CD4-positive, alpha-beta memory T cell (primary cell): ENCODE data around the gene SLC13A3. TPM values are rescaled to one million over a fixed set of nuclear protein-coding genes. Genes with fewer than 3 reads are reported as not detected.

ENCODE experiments used
- CTCF ChIA-PET: fragments of 350-600 bp; sonication (Branson Sonifier 250); formaldehyde crosslinking; loops from one replicate; lab custom pipeline; 2021; ENCODE audit warnings: inconsistent platforms; ENCODE audit not compliant: partially characterized antibody; lab: Charles Lee
- POLR2A ChIA-PET: fragments of 350-600 bp; sonication (Branson Sonifier 250); formaldehyde crosslinking; loops from one replicate; lab custom pipeline; 2021; ENCODE audit not compliant: partially characterized antibody; lab: Charles Lee
- DNase-seq, 5 donors: peaks; one replicate each; pipeline versions ENCODE4 v3.0.0 to v3.0.0-alpha.2; 2020 to 2022; ENCODE audit warnings: mixed read lengths in 1 of 5
- H3K27ac ChIP-seq: one replicate; pipeline ENCODE4 v1.7.0; 2013; ENCODE audit warnings: low read depth, low read length
- H3K27me3 ChIP-seq: 2 replicates; pipeline ENCODE4 v1.7.0; 2013; ENCODE audit warnings: mild to moderate bottlenecking, low read length, moderate library complexity; ENCODE audit not compliant: insufficient read depth
- H3K36me3 ChIP-seq: 2 replicates; pipeline ENCODE4 v1.7.0; 2013; ENCODE audit warnings: mild to moderate bottlenecking, low read length, moderate library complexity; ENCODE audit not compliant: insufficient read depth
- H3K4me1 ChIP-seq: 2 replicates; pipeline ENCODE4 v1.7.0; 2013; ENCODE audit warnings: mild to moderate bottlenecking, low read length, moderate library complexity; ENCODE audit not compliant: insufficient read depth
- H3K4me3 ChIP-seq, 2 donors: one replicate each; pipeline ENCODE4 v1.7.0; 2013; ENCODE audit warnings: low read length in 2 of 2, mild to moderate bottlenecking in 1 of 2
- H3K9me3 ChIP-seq, 2 donors: one replicate each; pipeline ENCODE4 v1.7.0; 2013; ENCODE audit warnings: low read length in 2 of 2, control low read depth in 1 of 2; ENCODE audit not compliant: control insufficient read depth in 1 of 2
- H3K27ac Mint-ChIP-seq, 7 donors: one replicate each; pipeline ENCODE4 v1.8.0; 2020 to 2021; ENCODE audit warnings: mixed read lengths in 7 of 7, mild to moderate bottlenecking in 6 of 7, inconsistent platforms in 3 of 7, moderate library complexity in 3 of 7
- H3K27me3 Mint-ChIP-seq, 2 donors: one replicate each; pipeline ENCODE4 v1.8.0; 2020 to 2021; ENCODE audit warnings: mixed read lengths in 2 of 2
- H3K36me3 Mint-ChIP-seq, 2 donors: one replicate each; pipeline ENCODE4 v1.8.0; 2020 to 2021; ENCODE audit warnings: mixed read lengths in 2 of 2, inconsistent platforms in 1 of 2, mild to moderate bottlenecking in 1 of 2
- H3K4me1 Mint-ChIP-seq, 4 donors: one replicate each; pipeline ENCODE4 v1.8.0; 2020 to 2021; ENCODE audit warnings: mixed read lengths in 4 of 4, mild to moderate bottlenecking in 1 of 4
- H3K4me3 Mint-ChIP-seq, 8 donors: one replicate each; pipeline ENCODE4 v1.8.0; 2020 to 2021; ENCODE audit warnings: mixed read lengths in 8 of 8, mild to moderate bottlenecking in 7 of 8, moderate library complexity in 6 of 8, inconsistent platforms in 3 of 8
- H3K9me3 Mint-ChIP-seq, 8 donors: one replicate each; pipeline ENCODE4 v1.8.0; 2020 to 2021; ENCODE audit warnings: mixed read lengths in 8 of 8, mild to moderate bottlenecking in 5 of 8, inconsistent platforms in 3 of 8, moderate library complexity in 1 of 8
- intact Hi-C: fragments of 100-400 bp; cut with micrococcal nuclease; formaldehyde crosslinking; loops from one replicate; pipeline ENCODE4 v1.15.1; 2023
- polyA plus RNA-seq, 2 donors: library from polyadenylated mRNA; unstranded; fragments of 300-500 nt; fragmentation: Illumina TruSeq; gene quantifications; one replicate each; pipeline ENCODE4 v1.2.3, GENCODE V29; 2021
- total RNA-seq, 2 experiments: library from RNA; stranded (reverse); gene quantifications; one replicate each; pipeline ENCODE4 v1.2.3, GENCODE V29; 2021

The SLC13A3 gene
- total and polyA plus RNA-seq, 4 experiments from 2014 or later, result 0.36 TPM; not detected in 3

GRCh38 chr20:46575394-46575793 lies 75.9 kb downstream of the SLC13A3 start:
- no peaks in the 10 kb centered on the region for H3K4me1 Mint-ChIP-seq
- no peaks in the 10 kb centered on the region for H3K9me3 Mint-ChIP-seq
- no peak for DNase-seq
- Histone ChIP-seq H3K27ac (no peak overlapping the region), H3K4me1 (no peaks in the 10 kb centered on the region), H3K36me3 (no peaks in the 10 kb centered on the region), H3K27me3 (no peaks in the 10 kb centered on the region), H3K4me3 (no peak overlapping the region), H3K9me3 (no peaks in the 10 kb centered on the region)
- CTCF ChIA-PET, result no interaction called here
- H3K4me3 Mint-ChIP-seq, result no peak overlapping the region
- POLR2A ChIA-PET, result no interaction called here
- no peak overlapping the region for H3K27ac Mint-ChIP-seq
- no peaks in the 10 kb centered on the region for H3K36me3 Mint-ChIP-seq
- intact Hi-C loops, result no loop called here
- H3K27me3 Mint-ChIP-seq, result peaks cover 2 to 13% of the 10 kb centered on the region in 2 donors

GRCh38 chr20:46573788-46574584 lies 77.3 kb downstream of the SLC13A3 start:
- Histone ChIP-seq H3K36me3 (no peaks in the 10 kb centered on the region), H3K4me1 (no peaks in the 10 kb centered on the region), H3K27me3 (no peaks in the 10 kb centered on the region), H3K4me3 (no peak overlapping the region), H3K27ac (no peak overlapping the region), H3K9me3 (no peaks in the 10 kb centered on the region)
- Mint-ChIP-seq H3K4me1 (no peaks in the 10 kb centered on the region), H3K9me3 (no peaks in the 10 kb centered on the region), H3K27ac (no peak overlapping the region), H3K27me3 (peaks cover 2 to 13% of the 10 kb centered on the region in 2 donors), H3K36me3 (no peaks in the 10 kb centered on the region), H3K4me3 (no peak overlapping the region)
- CTCF ChIA-PET, result interaction anchor here (0.9 to 1.6 kb wide), 3 partner anchors 10 to 13 kb away, joined by 3 to 4 read pairs (median 3); no protein-coding TSS in a partner anchor
- intact Hi-C loops, result no loop called here
- DNase-seq, result no peak
- POLR2A ChIA-PET, result no interaction called here

- H3K9me3 ChIP-seq, result no peaks in the 10 kb centered on the region
- no peaks in the 10 kb centered on the region for H3K4me1 ChIP-seq
- H3K27ac Mint-ChIP-seq, result no peak overlapping the region
- POLR2A ChIA-PET, result no interaction called here
- no peak for DNase-seq
- no peaks in the 10 kb centered on the region for H3K36me3 ChIP-seq
- no peaks in the 10 kb centered on the region for H3K4me1 Mint-ChIP-seq
- H3K9me3 Mint-ChIP-seq, result no peaks in the 10 kb centered on the region
- no peak overlapping the region for H3K4me3 Mint-ChIP-seq
- H3K36me3 Mint-ChIP-seq, result no peaks in the 10 kb centered on the region
- no peaks in the 10 kb centered on the region for H3K27me3 ChIP-seq
- H3K27ac ChIP-seq, result no peak overlapping the region
- CTCF ChIA-PET, result interaction anchor here (1.4 to 1.6 kb wide), 2 partner anchors 10 to 12 kb away, joined by 3 to 4 read pairs; no protein-coding TSS in a partner anchor
- no peak overlapping the region for H3K4me3 ChIP-seq
- H3K27me3 Mint-ChIP-seq, result peaks cover 2 to 13% of the 10 kb centered on the region in 2 donors
- intact Hi-C loops, result no loop called here
These were observed 78.0 kb downstream of the SLC13A3 start for GRCh38 chr20:46573234-46573633.

DNA sequence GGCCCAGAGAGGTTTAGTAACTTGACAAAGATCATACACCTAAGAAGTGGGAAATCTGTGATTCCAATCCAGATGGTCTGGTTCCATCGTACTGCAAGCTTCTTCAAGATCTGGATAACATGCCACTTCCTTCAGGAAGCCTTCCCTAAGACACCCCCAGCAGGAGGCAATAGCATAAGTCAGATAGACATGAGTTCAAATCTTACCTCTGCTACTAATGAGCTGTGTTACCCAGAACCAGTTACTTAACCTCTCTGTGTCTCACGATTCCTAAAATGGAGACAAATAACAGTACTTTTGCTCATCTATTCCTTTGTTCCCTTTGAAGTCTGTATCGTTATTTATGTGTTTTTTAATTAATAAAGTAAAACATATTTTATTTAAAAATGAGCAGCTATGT lies 78.5 kb downstream of the SLC13A3 start:
- ChIA-PET POLR2A (no interaction called here), CTCF (interaction anchor here (1.4 to 1.6 kb wide), 2 partner anchors 10 to 12 kb away, joined by 3 to 4 read pairs; no protein-coding TSS in a partner anchor)
- no peaks in the 10 kb centered on the region for H3K9me3 ChIP-seq
- Mint-ChIP-seq H3K27ac (no peak overlapping the region), H3K9me3 (no peaks in the 10 kb centered on the region), H3K4me3 (no peak overlapping the region), H3K4me1 (no peaks in the 10 kb centered on the region), H3K27me3 (peaks cover 2 to 13% of the 10 kb centered on the region in 2 donors), H3K36me3 (no peaks in the 10 kb centered on the region)
- H3K27ac ChIP-seq, result no peak overlapping the region
- no peaks in the 10 kb centered on the region for H3K27me3 ChIP-seq
- intact Hi-C loops, result no loop called here
- no peak overlapping the region for H3K4me3 ChIP-seq
- H3K4me1 ChIP-seq, result no peaks in the 10 kb centered on the region
- no peak for DNase-seq
- no peaks in the 10 kb centered on the region for H3K36me3 ChIP-seq

GRCh38 chr20:46572153-46572552 lies 79.1 kb downstream of the SLC13A3 start:
- H3K27me3 Mint-ChIP-seq, result peaks cover 5 to 13% of the 10 kb centered on the region in 2 donors
- intact Hi-C loops, result no loop called here
- H3K27ac Mint-ChIP-seq, result no peak overlapping the region

DNA sequence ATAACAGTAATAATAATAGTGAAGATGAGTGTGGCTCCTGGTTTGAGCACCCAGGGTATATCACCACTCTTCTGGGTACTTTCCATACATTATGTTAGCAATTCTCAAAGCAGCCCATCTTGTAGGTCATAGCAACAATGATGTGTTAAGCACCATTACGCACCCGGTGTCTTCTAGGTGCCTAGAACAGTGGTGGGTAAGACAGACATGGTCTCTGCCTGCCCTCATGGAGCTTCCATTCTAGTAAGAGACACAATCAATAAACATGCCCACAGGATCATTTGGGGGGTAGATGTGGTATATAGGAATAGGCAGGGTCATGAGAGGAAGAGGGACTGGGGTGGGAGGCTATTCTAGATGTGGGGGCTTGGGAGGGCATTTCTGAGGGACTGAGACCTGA lies 79.8 kb downstream of the SLC13A3 start:
- Histone ChIP-seq H3K9me3 (no peaks in the 10 kb centered on the region), H3K4me3 (no peak overlapping the region), H3K27ac (no peak overlapping the region), H3K27me3 (no peaks in the 10 kb centered on the region), H3K36me3 (no peaks in the 10 kb centered on the region), H3K4me1 (no peaks in the 10 kb centered on the region)
- no peak for DNase-seq
- Mint-ChIP-seq H3K27ac (no peak overlapping the region), H3K9me3 (no peaks in the 10 kb centered on the region), H3K36me3 (no peaks in the 10 kb centered on the region), H3K27me3 (peaks cover 7 to 11% of the 10 kb centered on the region in 2 donors), H3K4me3 (no peak overlapping the region), H3K4me1 (no peaks in the 10 kb centered on the region)
- intact Hi-C loops, result no loop called here
- ChIA-PET CTCF (interaction anchor here (1.1 kb wide), 1 partner anchor 9 kb away, joined by 3 read pairs; no protein-coding TSS in a partner anchor), POLR2A (no interaction called here)

More at GRCh38 chr20:46572153-46572552, 79.1 kb downstream of the SLC13A3 start:
- Mint-ChIP-seq H3K36me3 (no peaks in the 10 kb centered on the region), H3K4me1 (no peaks in the 10 kb centered on the region), H3K9me3 (no peaks in the 10 kb centered on the region), H3K4me3 (no peak overlapping the region)
- Histone ChIP-seq H3K27me3 (no peaks in the 10 kb centered on the region), H3K9me3 (no peaks in the 10 kb centered on the region), H3K36me3 (no peaks in the 10 kb centered on the region), H3K4me1 (no peaks in the 10 kb centered on the region), H3K4me3 (no peak overlapping the region), H3K27ac (no peak overlapping the region)
- POLR2A ChIA-PET, result no interaction called here
- no peak for DNase-seq
- CTCF ChIA-PET, result interaction anchor here (1.4 to 1.6 kb wide), 2 partner anchors 9 to 11 kb away, joined by 3 to 4 read pairs; no protein-coding TSS in a partner anchor

DNA sequence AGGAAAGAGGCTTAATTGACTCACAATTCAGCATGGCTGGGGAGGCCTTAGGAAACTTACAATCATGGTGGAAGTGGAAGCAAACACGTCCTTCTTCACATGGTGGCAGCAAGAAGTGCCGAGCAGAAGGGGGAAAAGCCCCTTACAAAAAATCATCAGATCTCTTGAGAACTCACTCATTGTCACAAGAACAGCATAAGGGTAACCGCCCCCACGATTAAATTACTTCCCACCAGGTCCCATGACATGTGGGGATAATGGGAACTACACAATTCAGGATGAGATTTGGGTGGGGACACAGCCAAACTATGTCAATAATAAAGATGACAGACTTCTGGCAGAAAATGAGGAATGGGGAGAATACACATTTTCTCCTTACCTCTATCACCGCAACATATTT lies 80.3 kb downstream of the SLC13A3 start:
- Histone ChIP-seq H3K27ac (no peak overlapping the region), H3K9me3 (no peaks in the 10 kb centered on the region), H3K4me1 (no peaks in the 10 kb centered on the region), H3K36me3 (no peaks in the 10 kb centered on the region), H3K27me3 (no peaks in the 10 kb centered on the region), H3K4me3 (no peak overlapping the region)
- Mint-ChIP-seq H3K4me3 (no peak overlapping the region), H3K9me3 (no peaks in the 10 kb centered on the region), H3K36me3 (no peaks in the 10 kb centered on the region), H3K27me3 (peaks cover 9 to 11% of the 10 kb centered on the region in 2 donors), H3K4me1 (no peaks in the 10 kb centered on the region), H3K27ac (no peak overlapping the region)
- CTCF ChIA-PET, result interaction anchor here (1.1 kb wide), 1 partner anchor 9 kb away, joined by 3 read pairs; no protein-coding TSS in a partner anchor
- DNase-seq, result no peak
- intact Hi-C loops, result no loop called here
- POLR2A ChIA-PET, result no interaction called here
